Fibroblast of lung (primary cell): ENCODE data around the gene SMIM31.

ENCODE experiments used
- EZH2 ChIP-seq: IDR thresholded peaks from 2 replicates; pipeline ENCODE4 v1.5.1; 2012; ENCODE audit warnings: low read length, control low read depth, mild to moderate bottlenecking; ENCODE audit errors: missing control alignments
- TF ChIP-seq, protein P1 (sequence below), 2 donors: IDR thresholded peaks in 1 of 2; conservative IDR thresholded peaks in 1 of 2; 1 replicate in 1 of 2; 2 replicates in 1 of 2; pipeline ENCODE4 v1.5.1; 2011 to 2012; ENCODE audit warnings: low read length in 2 of 2, control low read depth in 1 of 2, inconsistent platforms in 1 of 2, low read depth in 1 of 2, mild to moderate bottlenecking in 1 of 2

DNA sequence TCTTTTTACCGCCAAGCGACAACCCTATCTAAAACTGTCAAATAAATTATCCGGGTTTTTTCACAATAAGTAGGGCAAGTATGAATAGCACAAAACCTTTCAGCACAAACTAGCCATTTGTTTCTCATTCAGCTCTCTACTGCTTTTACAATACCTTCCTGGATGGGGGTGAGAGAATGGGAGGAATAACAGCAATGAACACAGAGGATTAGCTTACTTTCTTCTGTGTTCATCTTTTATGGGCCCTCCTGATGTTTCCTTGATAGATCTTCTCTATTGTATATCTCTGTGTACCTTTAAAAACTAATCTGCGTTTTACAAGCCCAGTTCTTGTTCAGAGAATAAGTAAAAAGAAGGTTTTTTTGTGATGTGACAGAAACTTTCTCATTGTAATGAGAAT lies 67.8 kb downstream of the SMIM31 start:
- TF ChIP-seq, protein P1, sequence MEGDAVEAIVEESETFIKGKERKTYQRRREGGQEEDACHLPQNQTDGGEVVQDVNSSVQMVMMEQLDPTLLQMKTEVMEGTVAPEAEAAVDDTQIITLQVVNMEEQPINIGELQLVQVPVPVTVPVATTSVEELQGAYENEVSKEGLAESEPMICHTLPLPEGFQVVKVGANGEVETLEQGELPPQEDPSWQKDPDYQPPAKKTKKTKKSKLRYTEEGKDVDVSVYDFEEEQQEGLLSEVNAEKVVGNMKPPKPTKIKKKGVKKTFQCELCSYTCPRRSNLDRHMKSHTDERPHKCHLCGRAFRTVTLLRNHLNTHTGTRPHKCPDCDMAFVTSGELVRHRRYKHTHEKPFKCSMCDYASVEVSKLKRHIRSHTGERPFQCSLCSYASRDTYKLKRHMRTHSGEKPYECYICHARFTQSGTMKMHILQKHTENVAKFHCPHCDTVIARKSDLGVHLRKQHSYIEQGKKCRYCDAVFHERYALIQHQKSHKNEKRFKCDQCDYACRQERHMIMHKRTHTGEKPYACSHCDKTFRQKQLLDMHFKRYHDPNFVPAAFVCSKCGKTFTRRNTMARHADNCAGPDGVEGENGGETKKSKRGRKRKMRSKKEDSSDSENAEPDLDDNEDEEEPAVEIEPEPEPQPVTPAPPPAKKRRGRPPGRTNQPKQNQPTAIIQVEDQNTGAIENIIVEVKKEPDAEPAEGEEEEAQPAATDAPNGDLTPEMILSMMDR (conservative IDR thresholded peaks at IDR 0.05 in 1 of 2, IDR thresholded peaks at IDR 0.05 in 1 of 2; ENCODE audit: low read depth in 1 of 2, low read length in 2 of 2), result no peak
- TF ChIP-seq EZH2, result no peak
